Measurements from ENCODE around the gene DNAAF2. TPM values are rescaled to one million over a fixed set of nuclear protein-coding genes. Genes with fewer than 3 reads are reported as not detected.

Gene DNAAF2
- total and polyA plus RNA-seq, 2 of the 13 experiments (the other 11 are each of a cell fraction or from before 2014, with no cell fraction given): 6.1 to 13.6 TPM

GRCh38 chr14:49659526-49660455 lies 24.7 kb upstream of the DNAAF2 start (continued):
- TF ChIP-seq ZNF556 (CRISPR knock-in tag; IDR thresholded peaks at IDR 0.05; ENCODE audit: borderline replicate concordance) (no peak), ZEB1 (IDR thresholded peaks at IDR 0.05; ENCODE audit: insufficient replicate concordance, low read depth) (no peak), NR2F6 (IDR thresholded peaks at IDR 0.05) (peak; percentile 13; the same call in 1 of the 2 replicates), NR2F6 (CRISPR knock-in tag; IDR thresholded peaks at IDR 0.05) (no peak), ATF7-NPFF (CRISPR knock-in tag; IDR thresholded peaks at IDR 0.05; ENCODE audit: low read depth) (no peak), ZNF564 (CRISPR knock-in tag; IDR thresholded peaks at IDR 0.05) (no peak), POLR2A (IDR thresholded peaks at IDR 0.05; ENCODE audit: insufficient read depth in 1 of 2, low read depth in 2 of 2, low read length in 2 of 2) (no peak), ATF3 (CRISPR knock-in tag; IDR thresholded peaks at IDR 0.05) (peak; percentile 72; the same call in 1 of the 2 replicates), ZNF205 (CRISPR knock-in tag; IDR thresholded peaks at IDR 0.05) (no peak), U2AF1 (optimal IDR thresholded peaks at IDR 0.05; ENCODE audit: low read depth, low read length) (no peak), PLRG1 (conservative IDR thresholded peaks at IDR 0.05) (no peak), TEAD3 (CRISPR knock-in tag; optimal IDR thresholded peaks at IDR 0.05; ENCODE audit: borderline replicate concordance) (peak; percentile 17), ZFP36L2 (CRISPR knock-in tag; IDR thresholded peaks at IDR 0.05) (no peak), ATAD3A (CRISPR knock-in tag; IDR thresholded peaks at IDR 0.05) (no peak), RXRB (CRISPR knock-in tag; IDR thresholded peaks at IDR 0.05; ENCODE audit: borderline replicate concordance) (peak; percentile 67; the same call in 1 of the 2 replicates)
- TF ChIP-seq, protein P1, sequence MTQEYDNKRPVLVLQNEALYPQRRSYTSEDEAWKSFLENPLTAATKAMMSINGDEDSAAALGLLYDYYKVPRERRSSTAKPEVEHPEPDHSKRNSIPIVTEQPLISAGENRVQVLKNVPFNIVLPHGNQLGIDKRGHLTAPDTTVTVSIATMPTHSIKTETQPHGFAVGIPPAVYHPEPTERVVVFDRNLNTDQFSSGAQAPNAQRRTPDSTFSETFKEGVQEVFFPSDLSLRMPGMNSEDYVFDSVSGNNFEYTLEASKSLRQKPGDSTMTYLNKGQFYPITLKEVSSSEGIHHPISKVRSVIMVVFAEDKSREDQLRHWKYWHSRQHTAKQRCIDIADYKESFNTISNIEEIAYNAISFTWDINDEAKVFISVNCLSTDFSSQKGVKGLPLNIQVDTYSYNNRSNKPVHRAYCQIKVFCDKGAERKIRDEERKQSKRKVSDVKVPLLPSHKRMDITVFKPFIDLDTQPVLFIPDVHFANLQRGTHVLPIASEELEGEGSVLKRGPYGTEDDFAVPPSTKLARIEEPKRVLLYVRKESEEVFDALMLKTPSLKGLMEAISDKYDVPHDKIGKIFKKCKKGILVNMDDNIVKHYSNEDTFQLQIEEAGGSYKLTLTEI (CRISPR knock-in tag; conservative IDR thresholded peaks at IDR 0.05): no peak
- TF ChIP-seq, protein P2, sequence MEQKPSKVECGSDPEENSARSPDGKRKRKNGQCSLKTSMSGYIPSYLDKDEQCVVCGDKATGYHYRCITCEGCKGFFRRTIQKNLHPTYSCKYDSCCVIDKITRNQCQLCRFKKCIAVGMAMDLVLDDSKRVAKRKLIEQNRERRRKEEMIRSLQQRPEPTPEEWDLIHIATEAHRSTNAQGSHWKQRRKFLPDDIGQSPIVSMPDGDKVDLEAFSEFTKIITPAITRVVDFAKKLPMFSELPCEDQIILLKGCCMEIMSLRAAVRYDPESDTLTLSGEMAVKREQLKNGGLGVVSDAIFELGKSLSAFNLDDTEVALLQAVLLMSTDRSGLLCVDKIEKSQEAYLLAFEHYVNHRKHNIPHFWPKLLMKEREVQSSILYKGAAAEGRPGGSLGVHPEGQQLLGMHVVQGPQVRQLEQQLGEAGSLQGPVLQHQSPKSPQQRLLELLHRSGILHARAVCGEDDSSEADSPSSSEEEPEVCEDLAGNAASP (CRISPR knock-in tag; IDR thresholded peaks at IDR 0.05; ENCODE audit: borderline replicate concordance): peak; percentile 54; the same call in 1 of the 2 replicates
- TF ChIP-seq, protein P3, sequence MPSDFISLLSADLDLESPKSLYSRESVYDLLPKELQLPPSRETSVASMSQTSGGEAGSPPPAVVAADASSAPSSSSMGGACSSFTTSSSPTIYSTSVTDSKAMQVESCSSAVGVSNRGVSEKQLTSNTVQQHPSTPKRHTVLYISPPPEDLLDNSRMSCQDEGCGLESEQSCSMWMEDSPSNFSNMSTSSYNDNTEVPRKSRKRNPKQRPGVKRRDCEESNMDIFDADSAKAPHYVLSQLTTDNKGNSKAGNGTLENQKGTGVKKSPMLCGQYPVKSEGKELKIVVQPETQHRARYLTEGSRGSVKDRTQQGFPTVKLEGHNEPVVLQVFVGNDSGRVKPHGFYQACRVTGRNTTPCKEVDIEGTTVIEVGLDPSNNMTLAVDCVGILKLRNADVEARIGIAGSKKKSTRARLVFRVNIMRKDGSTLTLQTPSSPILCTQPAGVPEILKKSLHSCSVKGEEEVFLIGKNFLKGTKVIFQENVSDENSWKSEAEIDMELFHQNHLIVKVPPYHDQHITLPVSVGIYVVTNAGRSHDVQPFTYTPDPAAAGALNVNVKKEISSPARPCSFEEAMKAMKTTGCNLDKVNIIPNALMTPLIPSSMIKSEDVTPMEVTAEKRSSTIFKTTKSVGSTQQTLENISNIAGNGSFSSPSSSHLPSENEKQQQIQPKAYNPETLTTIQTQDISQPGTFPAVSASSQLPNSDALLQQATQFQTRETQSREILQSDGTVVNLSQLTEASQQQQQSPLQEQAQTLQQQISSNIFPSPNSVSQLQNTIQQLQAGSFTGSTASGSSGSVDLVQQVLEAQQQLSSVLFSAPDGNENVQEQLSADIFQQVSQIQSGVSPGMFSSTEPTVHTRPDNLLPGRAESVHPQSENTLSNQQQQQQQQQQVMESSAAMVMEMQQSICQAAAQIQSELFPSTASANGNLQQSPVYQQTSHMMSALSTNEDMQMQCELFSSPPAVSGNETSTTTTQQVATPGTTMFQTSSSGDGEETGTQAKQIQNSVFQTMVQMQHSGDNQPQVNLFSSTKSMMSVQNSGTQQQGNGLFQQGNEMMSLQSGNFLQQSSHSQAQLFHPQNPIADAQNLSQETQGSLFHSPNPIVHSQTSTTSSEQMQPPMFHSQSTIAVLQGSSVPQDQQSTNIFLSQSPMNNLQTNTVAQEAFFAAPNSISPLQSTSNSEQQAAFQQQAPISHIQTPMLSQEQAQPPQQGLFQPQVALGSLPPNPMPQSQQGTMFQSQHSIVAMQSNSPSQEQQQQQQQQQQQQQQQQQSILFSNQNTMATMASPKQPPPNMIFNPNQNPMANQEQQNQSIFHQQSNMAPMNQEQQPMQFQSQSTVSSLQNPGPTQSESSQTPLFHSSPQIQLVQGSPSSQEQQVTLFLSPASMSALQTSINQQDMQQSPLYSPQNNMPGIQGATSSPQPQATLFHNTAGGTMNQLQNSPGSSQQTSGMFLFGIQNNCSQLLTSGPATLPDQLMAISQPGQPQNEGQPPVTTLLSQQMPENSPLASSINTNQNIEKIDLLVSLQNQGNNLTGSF (CRISPR knock-in tag; IDR thresholded peaks at IDR 0.05): no peak
- TF ChIP-seq, protein P4, sequence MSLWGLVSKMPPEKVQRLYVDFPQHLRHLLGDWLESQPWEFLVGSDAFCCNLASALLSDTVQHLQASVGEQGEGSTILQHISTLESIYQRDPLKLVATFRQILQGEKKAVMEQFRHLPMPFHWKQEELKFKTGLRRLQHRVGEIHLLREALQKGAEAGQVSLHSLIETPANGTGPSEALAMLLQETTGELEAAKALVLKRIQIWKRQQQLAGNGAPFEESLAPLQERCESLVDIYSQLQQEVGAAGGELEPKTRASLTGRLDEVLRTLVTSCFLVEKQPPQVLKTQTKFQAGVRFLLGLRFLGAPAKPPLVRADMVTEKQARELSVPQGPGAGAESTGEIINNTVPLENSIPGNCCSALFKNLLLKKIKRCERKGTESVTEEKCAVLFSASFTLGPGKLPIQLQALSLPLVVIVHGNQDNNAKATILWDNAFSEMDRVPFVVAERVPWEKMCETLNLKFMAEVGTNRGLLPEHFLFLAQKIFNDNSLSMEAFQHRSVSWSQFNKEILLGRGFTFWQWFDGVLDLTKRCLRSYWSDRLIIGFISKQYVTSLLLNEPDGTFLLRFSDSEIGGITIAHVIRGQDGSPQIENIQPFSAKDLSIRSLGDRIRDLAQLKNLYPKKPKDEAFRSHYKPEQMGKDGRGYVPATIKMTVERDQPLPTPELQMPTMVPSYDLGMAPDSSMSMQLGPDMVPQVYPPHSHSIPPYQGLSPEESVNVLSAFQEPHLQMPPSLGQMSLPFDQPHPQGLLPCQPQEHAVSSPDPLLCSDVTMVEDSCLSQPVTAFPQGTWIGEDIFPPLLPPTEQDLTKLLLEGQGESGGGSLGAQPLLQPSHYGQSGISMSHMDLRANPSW (CRISPR knock-in tag; IDR thresholded peaks at IDR 0.05; ENCODE audit: borderline replicate concordance): no peak
